ENCODE measurements around the gene DDAH2.

DNA sequence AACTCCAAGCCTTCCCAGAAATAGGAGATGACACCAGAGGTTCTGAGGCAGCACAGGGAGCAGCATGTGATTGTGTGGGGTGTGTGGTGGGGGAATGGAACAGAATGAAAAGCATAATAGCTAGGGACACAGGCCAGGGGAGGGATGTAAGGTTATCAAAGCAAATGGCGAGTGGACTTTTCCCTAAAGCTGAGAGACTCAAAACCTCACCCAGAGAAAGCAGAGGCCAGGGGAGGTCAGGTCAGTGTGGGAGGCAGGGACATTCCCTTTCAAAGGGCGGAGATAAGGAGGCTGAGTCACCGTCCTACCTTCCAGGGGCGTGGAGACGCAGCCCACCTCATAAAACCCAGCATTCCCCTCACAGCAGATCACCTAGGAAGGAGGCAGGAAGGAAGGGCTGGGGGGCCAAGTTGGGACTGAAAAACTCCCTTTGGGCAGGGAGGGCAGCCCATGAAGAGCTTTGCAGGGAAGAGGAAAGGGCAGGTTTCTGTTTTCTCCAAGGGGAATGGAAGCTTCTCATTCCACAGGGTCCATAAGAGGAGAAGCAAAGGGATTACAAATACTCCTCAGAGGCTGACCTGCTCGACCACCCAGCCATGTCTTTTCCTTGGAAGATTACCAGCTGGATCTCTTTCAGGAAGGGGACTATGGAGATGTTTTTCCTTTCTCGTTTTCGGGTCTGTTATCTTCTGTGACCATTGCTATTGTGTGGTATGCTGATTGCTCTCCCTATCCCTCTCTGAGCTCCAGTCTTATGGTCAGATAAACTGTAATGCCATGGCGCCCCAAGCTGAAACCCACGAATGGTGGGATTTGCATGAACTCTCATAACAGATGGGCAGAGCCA is 38.6 kb downstream of the DDAH2 start:
- TF ChIP-seq YY1 (IDR thresholded peaks at IDR 0.05; ENCODE audit: insufficient read depth, insufficient read length): no peak
- no peak for TF ChIP-seq ZNF274 (IDR thresholded peaks at IDR 0.05; ENCODE audit: low read depth, low read length)

Measured in NT2/D1 (cell line).